ENCODE measurements around the gene TFCP2L1.

Gene TFCP2L1

DNA sequence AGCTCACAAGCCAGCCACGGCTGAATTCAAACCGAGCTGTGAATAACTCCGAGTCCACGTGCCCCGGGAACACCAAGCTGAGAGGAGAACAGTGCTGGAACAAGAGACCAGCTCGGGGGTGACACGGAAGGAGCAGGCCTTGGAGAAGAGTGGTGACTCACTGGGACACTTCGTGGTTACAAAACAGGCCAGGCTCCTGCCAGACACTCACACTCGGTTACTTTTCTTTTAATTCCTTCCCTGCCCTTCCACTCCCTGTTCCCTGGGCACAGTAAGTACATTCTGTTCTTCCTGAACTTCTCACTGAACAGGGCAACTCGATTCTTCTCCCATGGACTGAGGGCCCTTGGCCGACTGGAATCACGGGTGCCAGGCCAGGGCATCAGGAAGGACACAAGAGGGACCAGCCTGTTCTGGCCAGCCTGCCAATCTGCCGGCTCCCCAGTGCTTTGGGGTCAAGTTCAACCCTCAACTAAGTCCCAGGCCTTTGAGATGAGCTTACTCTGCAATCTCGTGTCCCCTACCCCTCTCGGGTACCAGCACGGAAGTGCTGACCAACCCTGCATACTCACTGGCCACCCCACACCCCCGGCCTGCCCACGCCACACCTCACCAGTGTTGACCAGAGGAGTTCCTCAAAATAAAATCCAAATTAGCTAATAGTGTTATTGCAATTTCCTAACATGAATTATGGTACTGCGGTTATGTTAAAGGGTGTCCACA lies 87.5 kb downstream of the TFCP2L1 start:
- no peaks in the 10 kb centered on the region for H3K9me3 Mint-ChIP-seq (ENCODE audit: low read depth)
- no peak overlapping the region for H3K27ac Mint-ChIP-seq
- no peaks in the 10 kb centered on the region for H3K27me3 Mint-ChIP-seq
- H3K36me3 Mint-ChIP-seq = no peaks in the 10 kb centered on the region
- no peak overlapping the region for H3K4me3 Mint-ChIP-seq
- no peaks in the 10 kb centered on the region for H3K4me1 Mint-ChIP-seq (ENCODE audit: low read depth)

DNA sequence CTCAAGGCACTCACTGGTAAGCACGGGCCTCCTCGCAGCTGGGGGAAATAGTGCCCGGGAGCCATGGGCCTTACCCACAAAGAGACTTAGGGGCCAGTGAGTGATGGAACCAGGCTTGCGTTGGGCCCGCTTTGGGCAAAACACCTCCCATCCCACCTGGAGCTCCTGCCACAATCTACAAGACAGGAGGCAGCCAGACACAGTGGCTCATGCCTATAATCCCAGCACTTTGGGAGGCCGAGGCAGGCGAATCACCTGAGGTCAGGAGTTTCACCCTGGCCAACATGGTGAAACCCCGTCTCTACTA lies 88.2 kb downstream of the TFCP2L1 start:
- H3K27me3 Mint-ChIP-seq = no peaks in the 10 kb centered on the region
- H3K36me3 Mint-ChIP-seq = no peaks in the 10 kb centered on the region
- no peak overlapping the region for H3K27ac Mint-ChIP-seq
- no peak overlapping the region for H3K4me3 Mint-ChIP-seq
- no peaks in the 10 kb centered on the region for H3K4me1 Mint-ChIP-seq (ENCODE audit: low read depth)
- no peaks in the 10 kb centered on the region for H3K9me3 Mint-ChIP-seq (ENCODE audit: low read depth)

DNA sequence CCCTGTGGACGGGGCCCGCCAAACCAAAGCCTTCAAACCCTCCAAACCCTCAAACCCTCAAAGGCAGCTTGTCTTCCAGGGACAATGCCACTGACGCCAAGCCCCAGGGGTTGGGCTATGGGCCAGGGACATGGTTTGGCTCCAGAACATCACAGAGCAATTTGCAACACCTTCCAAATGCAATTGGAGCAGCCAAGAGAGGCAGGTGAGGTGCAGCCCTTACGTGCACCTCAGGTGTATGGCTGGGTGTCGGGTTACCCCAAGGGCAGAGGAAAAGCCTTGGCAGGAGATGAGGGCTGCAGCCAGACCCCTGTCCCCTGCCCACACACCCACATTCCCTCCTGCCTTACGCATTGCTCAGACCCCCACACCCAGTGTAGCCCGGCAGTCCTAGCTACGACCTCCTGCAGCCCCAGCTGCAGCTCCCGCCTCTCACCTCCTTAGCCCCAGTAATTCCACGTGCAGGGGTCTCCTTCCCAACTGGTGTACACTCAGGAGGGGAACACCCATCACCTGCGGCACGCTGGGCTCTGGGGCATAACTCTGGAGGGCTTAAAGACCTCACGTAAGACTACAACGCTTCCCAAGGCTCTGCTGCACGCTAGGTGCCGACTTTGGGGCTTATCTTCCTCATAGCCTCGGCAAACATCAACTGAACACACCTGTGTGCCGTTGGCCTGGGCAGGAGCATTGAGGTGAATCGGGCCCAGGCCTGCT lies 88.7 kb downstream of the TFCP2L1 start:
- Mint-ChIP-seq H3K27ac (no peak overlapping the region), H3K4me1 (ENCODE audit: low read depth) (no peaks in the 10 kb centered on the region), H3K4me3 (no peak overlapping the region), H3K27me3 (no peaks in the 10 kb centered on the region), H3K36me3 (no peaks in the 10 kb centered on the region), H3K9me3 (ENCODE audit: low read depth) (no peaks in the 10 kb centered on the region)

DNA sequence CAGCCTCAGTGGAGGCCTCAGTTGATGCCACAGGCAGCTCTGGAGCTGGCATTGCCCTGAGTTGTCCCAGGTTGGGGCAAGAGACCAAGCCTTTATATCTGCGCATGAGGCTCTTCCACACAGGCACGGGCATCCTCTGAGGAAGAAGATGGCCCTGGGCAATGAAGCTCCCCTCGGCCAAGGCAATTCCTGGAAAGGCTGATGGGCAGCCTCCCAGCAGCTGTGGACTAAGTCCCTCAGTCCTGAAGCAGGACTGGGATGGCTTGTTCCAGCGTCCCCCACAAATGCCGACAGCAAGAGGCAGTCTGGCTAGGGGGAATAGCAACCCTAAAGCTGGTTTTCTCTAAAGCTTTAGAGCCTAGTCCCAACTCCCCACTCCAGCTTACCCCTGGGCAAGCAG lies 90.0 kb downstream of the TFCP2L1 start:
- H3K4me1 Mint-ChIP-seq (ENCODE audit: low read depth) = no peaks in the 10 kb centered on the region
- no peaks in the 10 kb centered on the region for H3K36me3 Mint-ChIP-seq
- no peak overlapping the region for H3K27ac Mint-ChIP-seq
- H3K4me3 Mint-ChIP-seq = no peak overlapping the region
- H3K27me3 Mint-ChIP-seq = no peaks in the 10 kb centered on the region
- H3K9me3 Mint-ChIP-seq (ENCODE audit: low read depth) = no peaks in the 10 kb centered on the region

DNA sequence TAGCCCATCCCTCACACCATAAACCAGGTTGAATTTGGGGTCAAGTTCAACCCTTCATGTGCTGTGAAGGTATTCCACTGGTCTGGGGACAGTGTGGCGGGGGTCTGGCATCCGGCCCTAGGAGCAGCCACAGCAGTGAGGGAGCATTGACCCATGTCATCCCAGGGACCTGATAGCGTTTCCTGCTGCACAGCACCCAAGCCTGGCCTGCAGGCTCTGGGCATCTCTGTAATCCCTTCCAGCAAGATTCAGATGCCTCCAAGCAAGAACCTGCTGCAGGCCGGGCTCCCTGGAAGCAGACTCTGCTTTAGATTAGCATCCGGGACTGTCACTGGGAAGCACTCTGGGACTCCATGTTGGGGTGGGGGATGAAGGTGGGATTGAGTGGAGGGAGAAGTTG lies 90.4 kb downstream of the TFCP2L1 start:
- no peak overlapping the region for H3K4me3 Mint-ChIP-seq
- H3K27me3 Mint-ChIP-seq = no peaks in the 10 kb centered on the region
- no peak overlapping the region for H3K27ac Mint-ChIP-seq
- H3K9me3 Mint-ChIP-seq (ENCODE audit: low read depth) = no peaks in the 10 kb centered on the region
- no peaks in the 10 kb centered on the region for H3K4me1 Mint-ChIP-seq (ENCODE audit: low read depth)
- no peaks in the 10 kb centered on the region for H3K36me3 Mint-ChIP-seq

DNA sequence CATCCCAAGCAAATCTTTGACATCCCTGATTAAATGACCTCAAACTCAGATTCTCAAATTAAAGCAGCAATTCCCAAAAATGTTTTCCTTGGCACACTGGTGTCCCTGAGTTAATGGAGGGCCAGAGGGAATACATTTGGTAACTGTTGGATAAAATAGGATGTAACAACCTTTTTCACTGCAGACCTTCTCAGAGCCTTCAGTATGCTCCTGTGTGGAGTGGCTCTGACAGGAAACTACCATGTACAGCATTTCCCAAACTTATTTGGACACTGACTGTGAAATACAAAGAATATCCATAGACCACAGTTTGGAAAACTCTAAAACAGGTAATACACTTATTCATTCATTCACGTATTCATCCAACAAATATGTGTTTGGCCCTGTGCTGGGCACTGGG lies 91.8 kb downstream of the TFCP2L1 start:
- no peaks in the 10 kb centered on the region for H3K4me1 Mint-ChIP-seq (ENCODE audit: low read depth)
- no peaks in the 10 kb centered on the region for H3K9me3 Mint-ChIP-seq (ENCODE audit: low read depth)
- no peak overlapping the region for H3K4me3 Mint-ChIP-seq
- H3K27me3 Mint-ChIP-seq = no peaks in the 10 kb centered on the region
- H3K27ac Mint-ChIP-seq = no peak overlapping the region
- H3K36me3 Mint-ChIP-seq = no peaks in the 10 kb centered on the region

DNA sequence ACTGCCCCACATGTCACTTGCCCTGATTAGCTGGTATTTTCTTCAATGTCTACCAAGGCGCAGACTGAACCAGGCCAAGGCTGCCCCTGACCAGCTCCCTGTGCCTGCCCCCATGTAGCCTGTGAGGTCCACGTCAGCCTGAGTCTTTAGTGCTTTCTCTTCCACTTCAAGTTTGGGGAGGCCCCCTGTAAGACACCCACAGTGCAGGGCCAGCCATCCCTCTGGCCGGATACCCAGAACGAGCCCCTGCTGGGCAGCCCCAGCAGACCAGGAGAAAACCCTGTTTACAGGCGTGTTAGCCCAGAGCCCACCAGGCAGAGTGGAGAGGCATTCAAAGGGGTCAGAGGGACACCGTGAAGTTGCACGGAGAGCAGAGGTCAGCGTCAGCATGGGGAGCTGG lies 92.4 kb downstream of the TFCP2L1 start:
- H3K4me1 Mint-ChIP-seq (ENCODE audit: low read depth) = no peaks in the 10 kb centered on the region
- no peaks in the 10 kb centered on the region for H3K27me3 Mint-ChIP-seq
- no peaks in the 10 kb centered on the region for H3K9me3 Mint-ChIP-seq (ENCODE audit: low read depth)
- no peaks in the 10 kb centered on the region for H3K36me3 Mint-ChIP-seq
- H3K27ac Mint-ChIP-seq = no peak overlapping the region
- no peak overlapping the region for H3K4me3 Mint-ChIP-seq

DNA sequence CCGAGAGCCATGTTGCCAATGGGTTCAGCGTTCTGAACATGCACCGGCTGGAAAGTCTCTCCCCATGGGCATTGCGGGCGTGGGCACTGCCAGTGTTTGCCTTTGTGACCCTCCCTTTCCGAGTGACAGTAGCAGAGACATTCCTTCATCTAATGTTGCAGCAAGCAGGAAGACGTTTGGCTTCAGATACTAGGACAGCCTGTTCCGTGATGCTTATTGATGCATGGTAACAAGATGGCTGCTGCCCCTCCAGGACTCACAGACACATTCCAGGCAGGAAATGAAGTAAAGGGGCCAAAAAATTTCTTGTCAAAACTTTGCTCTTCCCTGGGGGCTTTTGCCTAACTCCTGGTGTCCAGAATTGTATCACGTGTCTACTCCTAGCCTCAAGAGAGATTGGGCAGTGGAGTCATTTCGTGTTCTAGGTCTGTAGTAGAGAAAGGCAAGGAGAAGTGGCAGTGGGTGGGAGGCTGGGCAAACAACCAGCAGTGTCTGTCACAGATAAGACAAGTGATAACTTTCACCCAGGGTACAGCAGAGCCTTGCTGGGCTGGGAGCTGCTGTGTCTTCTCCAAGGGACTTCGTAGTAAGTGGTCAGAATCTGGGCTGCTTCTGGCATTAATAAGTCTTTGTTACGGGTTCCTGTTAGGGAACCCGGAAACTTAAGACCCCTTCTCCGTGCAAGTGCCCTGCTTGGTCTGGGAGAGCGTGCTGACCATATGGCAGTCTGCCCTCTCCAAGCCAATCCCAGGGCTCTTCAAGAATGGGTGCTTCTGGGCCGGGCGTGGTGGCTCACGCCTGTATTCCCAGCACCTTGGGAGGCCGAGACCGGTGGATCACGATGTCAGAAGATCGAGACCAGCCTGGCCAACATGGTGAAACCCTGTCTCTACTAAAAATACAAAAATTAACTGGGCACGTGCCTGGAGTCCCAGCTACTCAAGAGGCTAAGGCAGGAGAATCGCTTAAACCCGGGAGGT lies 93.5 kb downstream of the TFCP2L1 start:
- Mint-ChIP-seq H3K4me3 (no peak overlapping the region), H3K27me3 (no peaks in the 10 kb centered on the region), H3K36me3 (no peaks in the 10 kb centered on the region), H3K4me1 (ENCODE audit: low read depth) (no peaks in the 10 kb centered on the region), H3K9me3 (ENCODE audit: low read depth) (no peaks in the 10 kb centered on the region), H3K27ac (no peak overlapping the region)

DNA sequence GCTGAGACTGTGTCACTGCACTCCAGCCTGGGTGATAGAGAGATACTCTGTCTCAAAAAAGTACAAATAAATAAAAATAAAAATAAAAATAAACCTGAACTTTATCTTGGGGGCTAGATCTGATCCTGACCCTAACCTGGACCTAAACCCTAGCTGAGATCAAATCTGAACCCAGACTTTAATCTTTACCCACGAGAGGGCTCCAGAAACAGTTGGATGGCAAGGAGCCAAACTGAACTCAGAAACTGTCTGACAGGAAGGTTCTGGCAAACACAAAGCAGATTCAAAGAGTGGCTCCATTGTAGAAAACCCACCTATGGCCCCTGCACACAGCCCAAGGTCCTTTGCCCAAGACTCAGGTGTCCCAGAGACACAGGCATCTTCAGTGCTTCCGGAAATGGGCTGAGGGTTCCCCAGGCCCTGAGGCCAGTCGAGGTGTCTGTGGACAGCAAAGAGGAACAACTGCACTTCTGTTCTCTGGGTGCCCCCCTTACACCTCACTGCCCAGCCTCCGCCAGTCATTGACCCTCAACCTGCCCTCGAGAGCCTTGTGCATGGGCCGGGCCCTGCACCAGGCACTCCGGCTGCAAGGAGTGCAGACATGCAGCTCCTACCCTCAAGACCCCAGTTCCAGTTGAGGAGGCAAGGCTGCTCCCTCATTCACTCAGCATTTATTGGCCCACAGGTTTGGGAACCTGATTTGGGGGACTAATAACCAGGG lies 95.2 kb downstream of the TFCP2L1 start:
- no peak overlapping the region for H3K27ac Mint-ChIP-seq
- no peaks in the 10 kb centered on the region for H3K27me3 Mint-ChIP-seq
- H3K4me3 Mint-ChIP-seq = no peak overlapping the region
- no peaks in the 10 kb centered on the region for H3K4me1 Mint-ChIP-seq (ENCODE audit: low read depth)
- no peaks in the 10 kb centered on the region for H3K36me3 Mint-ChIP-seq
- no peaks in the 10 kb centered on the region for H3K9me3 Mint-ChIP-seq (ENCODE audit: low read depth)

DNA sequence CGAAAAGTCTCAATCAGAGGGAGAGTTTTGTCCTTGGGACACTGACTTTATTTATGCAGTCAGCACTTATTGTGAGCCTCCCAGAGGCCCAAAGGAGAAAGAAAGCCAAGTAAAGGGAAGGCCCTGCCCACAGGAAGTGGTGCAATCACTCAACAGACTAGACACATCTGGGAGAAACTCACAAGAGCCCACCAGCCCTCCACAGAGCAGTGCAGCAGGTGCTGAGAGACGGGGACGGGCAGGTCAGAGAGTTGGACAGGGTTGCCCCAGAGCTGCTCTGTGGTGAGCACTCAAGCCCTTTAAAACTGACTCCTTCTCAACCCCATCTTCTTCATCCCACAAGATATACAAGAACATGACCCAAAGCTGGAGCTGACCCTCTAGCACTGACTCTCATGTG lies 96.0 kb downstream of the TFCP2L1 start:
- no peak overlapping the region for H3K4me3 Mint-ChIP-seq
- no peak overlapping the region for H3K27ac Mint-ChIP-seq
- no peaks in the 10 kb centered on the region for H3K9me3 Mint-ChIP-seq (ENCODE audit: low read depth)
- H3K4me1 Mint-ChIP-seq (ENCODE audit: low read depth) = no peaks in the 10 kb centered on the region
- H3K36me3 Mint-ChIP-seq = no peaks in the 10 kb centered on the region
- no peaks in the 10 kb centered on the region for H3K27me3 Mint-ChIP-seq

DNA sequence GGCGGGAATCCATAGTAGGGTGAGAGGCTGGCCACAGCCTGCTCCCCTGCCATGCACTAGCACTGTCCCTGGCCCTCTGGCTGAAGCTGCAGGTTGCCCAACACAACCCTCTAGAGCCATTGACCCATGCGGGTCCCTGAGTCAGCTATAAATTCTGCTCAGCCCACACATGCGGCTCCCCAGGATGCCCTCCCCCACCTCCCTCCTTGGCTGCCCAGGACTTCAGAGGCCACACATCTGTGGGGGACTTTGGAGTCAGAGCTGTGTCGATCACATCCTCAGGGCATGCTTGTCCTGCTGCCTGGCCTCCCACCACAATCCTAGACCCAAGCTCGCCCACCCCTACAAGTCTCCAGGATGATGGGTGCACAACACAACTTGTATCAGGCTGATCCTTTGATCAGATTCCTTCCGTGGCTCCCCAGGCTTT lies 97.0 kb downstream of the TFCP2L1 start:
- no peak overlapping the region for H3K4me3 Mint-ChIP-seq
- H3K4me1 Mint-ChIP-seq (ENCODE audit: low read depth) = no peaks in the 10 kb centered on the region
- no peak overlapping the region for H3K27ac Mint-ChIP-seq
- H3K9me3 Mint-ChIP-seq (ENCODE audit: low read depth) = no peaks in the 10 kb centered on the region
- no peaks in the 10 kb centered on the region for H3K36me3 Mint-ChIP-seq
- H3K27me3 Mint-ChIP-seq = no peaks in the 10 kb centered on the region

DNA sequence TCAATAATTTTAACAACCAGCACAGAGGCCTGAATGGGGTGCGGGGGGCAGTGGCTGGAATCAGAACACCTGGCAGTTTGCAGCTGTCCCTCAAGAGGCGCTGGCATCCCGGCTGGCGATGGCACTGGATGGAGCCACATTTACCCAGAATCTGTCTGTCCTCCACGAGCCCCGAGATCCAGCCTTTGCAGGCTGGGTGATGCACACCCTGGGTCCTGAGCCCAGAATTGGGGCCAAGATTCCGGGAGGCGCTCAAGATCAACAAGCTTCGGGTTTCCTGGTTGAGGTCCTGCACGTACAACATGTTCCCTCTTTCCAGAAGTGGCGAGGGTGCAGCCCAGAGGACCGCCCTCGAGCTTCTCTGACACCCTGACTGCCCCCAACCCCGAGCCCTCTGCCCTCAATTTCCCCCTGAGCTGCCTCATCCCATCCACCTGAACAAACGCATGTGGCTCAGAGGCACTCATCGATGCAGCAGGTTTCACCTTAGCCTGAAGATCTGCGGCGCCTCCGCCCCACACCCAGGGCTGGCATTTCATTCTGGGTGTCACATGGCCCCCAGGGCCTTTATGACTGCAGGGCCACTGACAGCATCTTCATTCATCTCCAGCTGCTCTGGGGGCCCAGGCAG lies 97.5 kb downstream of the TFCP2L1 start:
- no peaks in the 10 kb centered on the region for H3K36me3 Mint-ChIP-seq
- no peak overlapping the region for H3K27ac Mint-ChIP-seq
- no peak overlapping the region for H3K4me3 Mint-ChIP-seq
- no peaks in the 10 kb centered on the region for H3K4me1 Mint-ChIP-seq (ENCODE audit: low read depth)
- no peaks in the 10 kb centered on the region for H3K9me3 Mint-ChIP-seq (ENCODE audit: low read depth)
- H3K27me3 Mint-ChIP-seq = no peaks in the 10 kb centered on the region

DNA sequence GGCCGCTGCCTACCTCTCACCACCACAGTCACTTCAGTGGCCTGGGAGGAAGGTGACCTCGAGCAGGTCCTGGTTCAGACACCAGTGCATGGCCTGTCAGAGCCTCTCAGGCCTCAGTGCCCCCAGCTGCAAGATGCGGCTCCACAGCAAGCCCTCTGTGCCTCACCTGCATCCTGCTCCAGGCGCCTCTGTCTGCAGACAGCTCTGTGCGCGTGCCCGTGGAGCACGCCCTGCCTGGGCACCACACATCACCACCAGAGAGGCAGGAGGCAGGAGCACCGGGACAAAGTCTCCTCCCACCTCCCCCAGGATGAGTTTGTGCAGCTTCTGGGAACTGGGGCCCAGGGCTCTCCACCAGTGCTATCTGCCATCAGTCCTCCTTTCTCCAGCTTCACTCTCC lies 98.7 kb downstream of the TFCP2L1 start:
- no peaks in the 10 kb centered on the region for H3K4me1 Mint-ChIP-seq (ENCODE audit: low read depth)
- no peak overlapping the region for H3K4me3 Mint-ChIP-seq
- no peak overlapping the region for H3K27ac Mint-ChIP-seq
- no peaks in the 10 kb centered on the region for H3K9me3 Mint-ChIP-seq (ENCODE audit: low read depth)
- H3K36me3 Mint-ChIP-seq = no peaks in the 10 kb centered on the region
- H3K27me3 Mint-ChIP-seq = no peaks in the 10 kb centered on the region

DNA sequence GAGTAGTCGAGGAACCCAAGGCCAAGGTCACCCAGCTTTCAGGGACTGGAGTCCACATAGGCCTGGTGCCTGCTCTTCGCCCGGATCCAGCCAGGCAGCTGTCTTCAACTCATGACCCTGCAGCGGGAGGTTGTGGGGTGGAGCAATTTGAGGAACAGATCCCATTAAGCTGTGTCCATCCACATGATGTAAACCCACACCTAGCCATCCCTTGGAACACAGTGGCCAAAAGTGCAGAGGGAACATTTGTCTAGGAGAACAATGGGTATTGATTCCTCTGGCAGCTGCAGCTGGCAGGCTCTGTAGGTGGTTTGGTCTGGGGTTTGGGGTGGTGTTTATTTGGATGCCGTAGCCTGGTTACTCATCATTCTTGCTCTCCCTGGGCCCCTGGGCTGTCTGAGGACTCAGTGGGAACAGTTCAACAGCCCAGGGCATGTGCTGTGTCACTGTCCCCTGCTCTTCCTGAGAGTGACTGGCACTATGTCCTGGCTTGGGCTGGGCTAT lies 99.4 kb downstream of the TFCP2L1 start:
- no peaks in the 10 kb centered on the region for H3K27me3 Mint-ChIP-seq
- H3K4me1 Mint-ChIP-seq (ENCODE audit: low read depth) = no peaks in the 10 kb centered on the region
- H3K9me3 Mint-ChIP-seq (ENCODE audit: low read depth) = no peaks in the 10 kb centered on the region
- H3K36me3 Mint-ChIP-seq = no peaks in the 10 kb centered on the region
- H3K27ac Mint-ChIP-seq = no peak overlapping the region
- no peak overlapping the region for H3K4me3 Mint-ChIP-seq
